Vagina (tissue), 2 donors: Measurements from ENCODE around the gene NTM. TPM values are rescaled to one million over a fixed set of nuclear protein-coding genes. Genes with fewer than 3 reads are reported as not detected.

ENCODE experiments used
- DNase-seq, 2 donors: peaks; one replicate each; pipeline ENCODE4 v3.0.0-alpha.2; 2017; ENCODE audit errors: extremely low spot score in 2 of 2
- H3K27ac ChIP-seq: fragments of 200-600 bp; sonication (generic); one replicate; pipeline ENCODE4 v1.5.1; 2019
- H3K27me3 ChIP-seq: fragments of 200-600 bp; sonication (generic); one replicate; pipeline ENCODE4 v1.5.1; 2019
- H3K36me3 ChIP-seq, 2 donors: fragments of 200-600 bp; sonication (generic); one replicate each; pipeline ENCODE4 v1.5.1; 2017 to 2019
- H3K4me1 ChIP-seq: fragments of 200-600 bp; sonication (generic); one replicate; pipeline ENCODE4 v1.5.1; 2019
- H3K4me3 ChIP-seq, 2 donors: fragments of 200-600 bp; sonication (generic); 1 replicate in 1 of 2; 2 replicates in 1 of 2; pipeline ENCODE4 v1.5.1; 2016 to 2019
- H3K9me3 ChIP-seq: fragments of 200-600 bp; sonication (generic); one replicate; pipeline ENCODE4 v1.5.1; 2019
- POLR2A ChIP-seq, 2 donors: fragments of 450-650 bp; IDR thresholded peaks; one replicate each; pipeline ENCODE4 v1.6.1; 2017; ENCODE audit warnings: antibody characterized with exemption in 2 of 2, mild to moderate bottlenecking in 2 of 2, moderate library complexity in 2 of 2
- POLR2AphosphoS5 ChIP-seq, 2 donors: sonication (generic); formaldehyde crosslinking; IDR thresholded peaks; one replicate each; pipeline ENCODE4 v1.9.0; 2017; ENCODE audit warnings: antibody characterized with exemption in 2 of 2, mild to moderate bottlenecking in 2 of 2, low read depth in 1 of 2; ENCODE audit not compliant: insufficient read depth in 1 of 2
- intact Hi-C: fragments of 100-400 bp; cut with DNase I; formaldehyde crosslinking; loops from one replicate; pipeline ENCODE4 v1.15.1; 2023
- total RNA-seq: library from RNA; depleted of rRNA; stranded (reverse); fragments of >200 nt; gene quantifications from one replicate; pipeline ENCODE4 v1.2.3, GENCODE V29; 2016
- TF ChIP-seq, protein P1 (sequence below), 3 experiments: fragments of 450-650 bp in 2 of 3; fragments of 200-600 bp in 1 of 3; sonication (generic) in 1 of 3; IDR thresholded peaks; one replicate each; pipeline ENCODE4 v1.5.1; 2017 to 2019; ENCODE audit warnings: antibody characterized with exemption in 3 of 3, mild to moderate bottlenecking in 2 of 3, moderate library complexity in 2 of 3

NTM gene
- total RNA-seq, 1 donor from 2014 or later: 4.2 TPM

DNA sequence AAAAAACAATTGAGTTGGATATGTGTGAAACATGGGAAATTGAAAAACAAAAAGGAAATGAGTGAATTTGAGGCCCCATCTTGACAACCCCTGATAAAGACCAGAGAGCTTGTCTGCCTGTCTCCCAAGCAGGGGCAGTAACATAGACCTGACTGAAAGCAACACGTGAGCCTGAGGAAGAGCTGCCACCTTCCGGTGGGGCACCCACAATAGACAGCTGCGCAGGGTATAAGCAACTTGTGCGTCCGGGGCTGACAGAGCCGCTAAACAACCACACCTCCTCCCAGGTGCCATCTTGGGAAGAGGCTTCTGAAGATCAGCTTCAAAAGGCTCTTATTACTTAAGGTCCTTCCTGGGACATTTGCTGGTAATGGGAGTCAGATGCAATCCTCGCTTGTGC lies 166.8 kb downstream of the NTM start:
- Histone ChIP-seq H3K4me3 (no peak overlapping the region), H3K36me3 (no peaks in the 10 kb centered on the region), H3K27me3 (no peaks in the 10 kb centered on the region), H3K27ac (no peak overlapping the region), H3K9me3 (no peaks in the 10 kb centered on the region), H3K4me1 (no peaks in the 10 kb centered on the region)
- TF ChIP-seq, protein P1, sequence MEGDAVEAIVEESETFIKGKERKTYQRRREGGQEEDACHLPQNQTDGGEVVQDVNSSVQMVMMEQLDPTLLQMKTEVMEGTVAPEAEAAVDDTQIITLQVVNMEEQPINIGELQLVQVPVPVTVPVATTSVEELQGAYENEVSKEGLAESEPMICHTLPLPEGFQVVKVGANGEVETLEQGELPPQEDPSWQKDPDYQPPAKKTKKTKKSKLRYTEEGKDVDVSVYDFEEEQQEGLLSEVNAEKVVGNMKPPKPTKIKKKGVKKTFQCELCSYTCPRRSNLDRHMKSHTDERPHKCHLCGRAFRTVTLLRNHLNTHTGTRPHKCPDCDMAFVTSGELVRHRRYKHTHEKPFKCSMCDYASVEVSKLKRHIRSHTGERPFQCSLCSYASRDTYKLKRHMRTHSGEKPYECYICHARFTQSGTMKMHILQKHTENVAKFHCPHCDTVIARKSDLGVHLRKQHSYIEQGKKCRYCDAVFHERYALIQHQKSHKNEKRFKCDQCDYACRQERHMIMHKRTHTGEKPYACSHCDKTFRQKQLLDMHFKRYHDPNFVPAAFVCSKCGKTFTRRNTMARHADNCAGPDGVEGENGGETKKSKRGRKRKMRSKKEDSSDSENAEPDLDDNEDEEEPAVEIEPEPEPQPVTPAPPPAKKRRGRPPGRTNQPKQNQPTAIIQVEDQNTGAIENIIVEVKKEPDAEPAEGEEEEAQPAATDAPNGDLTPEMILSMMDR (IDR thresholded peaks at IDR 0.05): no peak
- TF ChIP-seq POLR2AphosphoS5 (IDR thresholded peaks at IDR 0.05; ENCODE audit: insufficient read depth in 1 of 2, low read depth in 1 of 2): no peak
- TF ChIP-seq POLR2A (IDR thresholded peaks at IDR 0.05): no peak
- DNase-seq: no peak
- intact Hi-C loops: no loop called here

DNA sequence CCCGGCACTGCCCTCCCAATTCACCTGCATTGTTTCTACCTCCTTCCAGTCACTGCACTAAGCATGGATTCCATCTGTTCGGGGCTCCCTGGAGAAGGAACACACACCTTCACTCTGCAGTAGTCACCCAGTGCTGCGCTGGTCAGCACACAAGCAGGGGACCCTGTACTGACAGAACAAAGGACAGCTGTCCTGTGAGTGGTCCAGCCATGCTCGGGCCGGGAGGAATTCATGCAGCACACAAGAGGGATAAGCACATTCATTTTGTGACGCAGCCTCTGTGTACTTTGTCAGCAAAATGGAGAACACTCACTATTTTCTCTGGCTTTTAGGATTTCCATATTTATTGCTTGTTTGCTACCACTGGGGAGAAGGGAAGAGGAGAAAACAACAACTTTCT lies 167.3 kb downstream of the NTM start:
- DNase-seq: no peak
- Histone ChIP-seq H3K27ac (no peak overlapping the region), H3K36me3 (no peaks in the 10 kb centered on the region), H3K4me1 (no peaks in the 10 kb centered on the region), H3K27me3 (no peaks in the 10 kb centered on the region), H3K4me3 (no peak overlapping the region), H3K9me3 (no peaks in the 10 kb centered on the region)
- TF ChIP-seq POLR2AphosphoS5 (IDR thresholded peaks at IDR 0.05; ENCODE audit: insufficient read depth in 1 of 2, low read depth in 1 of 2) (no peak), POLR2A (IDR thresholded peaks at IDR 0.05) (no peak)
- TF ChIP-seq, protein P1 (IDR thresholded peaks at IDR 0.05): no peak
- intact Hi-C loops: no loop called here

DNA sequence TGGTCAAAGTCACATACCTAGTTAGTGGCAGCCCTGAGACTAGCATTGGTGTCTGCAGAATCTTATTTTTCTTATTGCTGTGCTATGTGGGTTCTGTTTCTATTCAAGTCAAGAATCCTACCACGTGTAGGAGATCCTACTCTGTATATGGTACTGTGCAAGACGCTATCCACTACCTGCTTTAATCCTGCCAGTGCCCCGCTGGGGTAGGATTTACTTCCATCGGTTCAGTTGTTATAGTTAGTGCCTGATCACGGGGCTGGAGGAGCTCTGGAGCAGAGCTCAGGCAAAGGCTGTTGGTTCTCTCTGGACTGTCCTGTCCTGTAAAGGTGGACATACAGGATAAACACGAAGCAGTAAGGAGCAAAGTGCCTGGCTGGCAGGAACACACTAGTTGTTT lies 167.9 kb downstream of the NTM start:
- TF ChIP-seq, protein P1 (IDR thresholded peaks at IDR 0.05): no peak
- TF ChIP-seq POLR2AphosphoS5 (IDR thresholded peaks at IDR 0.05; ENCODE audit: insufficient read depth in 1 of 2, low read depth in 1 of 2): no peak
- no peak for TF ChIP-seq POLR2A (IDR thresholded peaks at IDR 0.05)

DNA sequence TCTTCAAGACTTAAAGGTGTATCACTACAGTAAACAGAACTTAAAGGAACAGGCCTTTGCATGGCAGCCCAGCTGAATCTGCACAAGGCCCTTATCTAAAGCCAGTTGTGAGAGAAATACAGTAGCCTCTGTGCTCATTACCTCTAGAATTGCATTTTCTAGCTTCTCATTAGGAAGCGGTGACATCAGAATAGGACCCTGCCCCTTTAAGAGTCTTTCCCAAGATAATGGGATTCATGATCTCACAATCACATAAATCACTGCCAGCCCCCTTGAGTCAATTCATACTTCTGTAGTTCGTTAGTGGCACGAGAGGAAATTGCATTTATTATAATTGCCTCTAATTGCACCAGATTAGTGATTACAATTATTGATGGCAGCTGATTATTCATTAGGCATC lies 170.3 kb downstream of the NTM start:
- Histone ChIP-seq H3K9me3 (no peaks in the 10 kb centered on the region), H3K27ac (no peak overlapping the region), H3K27me3 (no peaks in the 10 kb centered on the region), H3K4me3 (no peak overlapping the region), H3K36me3 (no peaks in the 10 kb centered on the region), H3K4me1 (no peaks in the 10 kb centered on the region)
- no peak for DNase-seq
- TF ChIP-seq POLR2A (IDR thresholded peaks at IDR 0.05): no peak
- TF ChIP-seq, protein P1 (IDR thresholded peaks at IDR 0.05): no peak
- TF ChIP-seq POLR2AphosphoS5 (IDR thresholded peaks at IDR 0.05; ENCODE audit: insufficient read depth in 1 of 2, low read depth in 1 of 2): no peak
- intact Hi-C loops: no loop called here

More for the DNA sequence above, 167.9 kb downstream of the NTM start:
- H3K27me3 ChIP-seq: no peaks in the 10 kb centered on the region
- no peaks in the 10 kb centered on the region for H3K9me3 ChIP-seq
- no peaks in the 10 kb centered on the region for H3K36me3 ChIP-seq
- no peak overlapping the region for H3K27ac ChIP-seq
- H3K4me3 ChIP-seq: no peak overlapping the region
- DNase-seq: no peak
- intact Hi-C loops: no loop called here
- no peaks in the 10 kb centered on the region for H3K4me1 ChIP-seq

DNA sequence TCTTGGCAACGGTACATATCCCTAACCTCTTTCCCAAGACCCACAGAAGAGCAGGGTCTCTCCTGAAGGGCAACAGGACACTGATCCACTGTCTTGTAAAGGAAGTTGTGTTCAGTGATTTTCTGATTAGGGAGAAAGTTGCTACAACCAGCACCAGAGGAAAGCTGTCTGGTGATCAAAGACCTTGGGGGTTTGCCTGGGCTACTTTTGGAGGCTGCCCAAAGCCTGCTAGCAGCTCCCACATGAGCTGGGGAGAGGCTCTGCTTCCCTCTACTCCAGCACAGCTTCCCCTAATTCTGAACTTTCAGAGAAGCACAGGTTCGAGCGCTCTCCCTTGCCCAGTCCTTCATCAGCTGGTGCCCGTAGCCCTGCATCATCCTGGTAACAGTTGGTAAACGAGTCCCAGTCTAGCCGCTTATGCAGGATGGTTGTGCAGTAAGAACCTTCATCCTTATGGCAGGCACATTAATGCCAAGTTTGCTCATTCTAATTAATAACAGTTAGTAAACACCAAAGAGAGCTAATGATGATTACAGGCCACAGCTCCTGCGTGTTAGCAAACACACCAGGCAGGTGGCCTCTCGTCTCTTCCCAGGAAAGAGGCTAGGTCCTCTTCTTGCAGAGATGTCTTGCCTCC lies 173.1 kb downstream of the NTM start:
- Histone ChIP-seq H3K4me3 (no peak overlapping the region), H3K27ac (no peak overlapping the region), H3K36me3 (no peaks in the 10 kb centered on the region), H3K4me1 (no peaks in the 10 kb centered on the region), H3K27me3 (no peaks in the 10 kb centered on the region), H3K9me3 (no peaks in the 10 kb centered on the region)
- no peak for TF ChIP-seq POLR2AphosphoS5 (IDR thresholded peaks at IDR 0.05; ENCODE audit: insufficient read depth in 1 of 2, low read depth in 1 of 2)
- TF ChIP-seq, protein P1 (IDR thresholded peaks at IDR 0.05): no peak
- TF ChIP-seq POLR2A (IDR thresholded peaks at IDR 0.05): no peak
- DNase-seq: no peak
- intact Hi-C loops: no loop called here
